Activated CD8-positive, alpha-beta T cell treated with anti-CD3 and anti-CD28 coated beads for 36 hours (primary cell): ENCODE measurements around the gene MNT. TPM values are rescaled to one million over a fixed set of nuclear protein-coding genes. Genes with fewer than 3 reads are reported as not detected.

ENCODE experiments used
- ATAC-seq: fragments of 200-7000 bp; cut with Tn5 transposase; one replicate; pipeline ENCODE4 v1.10.0; 2021; ENCODE audit warnings: mild to moderate bottlenecking, moderate library complexity
- CTCF ChIA-PET: fragments of 350-600 bp; sonication (Branson Sonifier 250); formaldehyde crosslinking; loops from one replicate; lab custom pipeline; 2021; ENCODE audit warnings: antibody characterized with exemption; lab: Charles Lee
- POLR2A ChIA-PET: fragments of 350-600 bp; sonication (Branson Sonifier 250); formaldehyde crosslinking; loops from one replicate; lab custom pipeline; 2021; ENCODE audit warnings: antibody characterized with exemption; lab: Charles Lee
- DNase-seq: peaks from one replicate; pipeline ENCODE4 v3.0.0-alpha.2; 2020
- H3K27ac Mint-ChIP-seq: one replicate; pipeline ENCODE4 v1.8.0; 2021; ENCODE audit warnings: mild to moderate bottlenecking, mixed read lengths
- H3K27me3 Mint-ChIP-seq: one replicate; pipeline ENCODE4 v1.8.0; 2021; ENCODE audit warnings: mixed read lengths
- H3K36me3 Mint-ChIP-seq: one replicate; pipeline ENCODE4 v1.8.0; 2021; ENCODE audit warnings: low read depth, mixed read lengths
- H3K4me1 Mint-ChIP-seq: one replicate; pipeline ENCODE4 v1.8.0; 2021; ENCODE audit warnings: low read depth, mixed read lengths
- H3K4me3 Mint-ChIP-seq: one replicate; pipeline ENCODE4 v1.8.0; 2021; ENCODE audit warnings: mild to moderate bottlenecking, moderate library complexity, mixed read lengths
- H3K9me3 Mint-ChIP-seq: one replicate; pipeline ENCODE4 v1.8.0; 2021; ENCODE audit warnings: mixed read lengths
- intact Hi-C: fragments of 100-400 bp; cut with micrococcal nuclease; formaldehyde crosslinking; loops from one replicate; pipeline ENCODE4 v1.10.0; 2022
- total RNA-seq, 2 experiments: library from RNA; stranded (reverse); gene quantifications; one replicate each; pipeline ENCODE4 v1.2.3, GENCODE V29; 2021
- TF ChIP-seq, protein P1 (sequence below): fragments of 200-600 bp; IDR thresholded peaks from one replicate; pipeline ENCODE4 v1.8.0; 2022; ENCODE audit warnings: antibody characterized with exemption, mild to moderate bottlenecking

MNT gene
- total RNA-seq, 2 experiments from 2014 or later: 21.6 to 23.1 TPM

DNA sequence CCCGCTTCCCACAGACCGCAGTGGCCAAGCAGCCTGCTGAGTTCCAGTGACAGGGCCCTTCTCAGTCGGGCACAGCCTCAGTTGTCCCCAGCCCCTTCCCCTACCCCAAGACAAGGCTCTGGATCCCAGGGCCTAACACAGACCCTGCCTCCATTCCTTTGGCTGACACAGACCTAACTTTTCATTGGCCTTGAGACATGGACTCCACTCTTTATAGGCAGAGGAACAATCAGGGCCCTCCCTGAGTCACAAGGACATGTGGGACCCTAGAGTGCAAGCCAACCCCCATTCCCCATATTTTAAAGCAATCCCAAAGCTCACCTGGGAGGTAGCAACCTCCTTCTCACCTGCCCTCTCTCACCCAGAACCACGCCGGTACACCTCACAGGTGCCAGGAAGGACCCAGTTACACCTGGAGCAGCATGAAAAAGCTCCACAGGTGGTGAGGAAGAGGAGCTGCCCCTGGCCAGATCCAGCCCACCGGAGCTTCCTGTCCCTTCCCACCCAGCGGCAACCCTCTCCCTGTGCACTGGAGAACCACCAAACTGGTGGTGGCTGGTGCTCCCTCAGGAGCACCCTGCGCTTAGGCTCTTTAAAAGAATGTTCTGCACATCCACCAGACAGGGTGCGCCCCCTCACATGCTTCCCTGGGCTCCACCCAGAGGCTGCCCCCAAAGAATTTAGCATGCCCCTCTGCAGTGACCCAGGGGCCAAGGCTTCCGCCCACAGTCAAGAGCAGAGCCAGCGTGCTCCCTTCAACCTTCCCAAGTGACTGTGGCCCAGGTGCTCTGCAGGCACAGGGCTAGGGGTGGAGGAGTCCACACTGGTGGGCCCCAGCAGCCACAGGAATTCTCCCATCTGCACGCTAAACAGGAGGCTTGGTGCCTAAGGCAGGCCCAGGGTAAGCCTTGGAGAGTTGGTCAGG lies 3.4 kb downstream of the MNT start:
- CTCF ChIA-PET: interaction anchor here (1.5 to 3.1 kb wide), 2 partner anchors 15 to 19 kb away, joined by 8 to 15 read pairs; no protein-coding TSS in a partner anchor
- no peaks in the 10 kb centered on the region for H3K36me3 Mint-ChIP-seq
- POLR2A ChIA-PET: interaction anchor here (1.2 kb wide), 1 partner anchor 19 kb away, joined by 3 read pairs; no protein-coding TSS in a partner anchor
- intact Hi-C loops: no loop called here
- peak overlapping the region; percentile 97 for H3K27ac Mint-ChIP-seq
- peaks cover 44% of the 10 kb centered on the region for H3K4me1 Mint-ChIP-seq
- no peaks in the 10 kb centered on the region for H3K27me3 Mint-ChIP-seq
- no peaks in the 10 kb centered on the region for H3K9me3 Mint-ChIP-seq
- TF ChIP-seq, protein P1, sequence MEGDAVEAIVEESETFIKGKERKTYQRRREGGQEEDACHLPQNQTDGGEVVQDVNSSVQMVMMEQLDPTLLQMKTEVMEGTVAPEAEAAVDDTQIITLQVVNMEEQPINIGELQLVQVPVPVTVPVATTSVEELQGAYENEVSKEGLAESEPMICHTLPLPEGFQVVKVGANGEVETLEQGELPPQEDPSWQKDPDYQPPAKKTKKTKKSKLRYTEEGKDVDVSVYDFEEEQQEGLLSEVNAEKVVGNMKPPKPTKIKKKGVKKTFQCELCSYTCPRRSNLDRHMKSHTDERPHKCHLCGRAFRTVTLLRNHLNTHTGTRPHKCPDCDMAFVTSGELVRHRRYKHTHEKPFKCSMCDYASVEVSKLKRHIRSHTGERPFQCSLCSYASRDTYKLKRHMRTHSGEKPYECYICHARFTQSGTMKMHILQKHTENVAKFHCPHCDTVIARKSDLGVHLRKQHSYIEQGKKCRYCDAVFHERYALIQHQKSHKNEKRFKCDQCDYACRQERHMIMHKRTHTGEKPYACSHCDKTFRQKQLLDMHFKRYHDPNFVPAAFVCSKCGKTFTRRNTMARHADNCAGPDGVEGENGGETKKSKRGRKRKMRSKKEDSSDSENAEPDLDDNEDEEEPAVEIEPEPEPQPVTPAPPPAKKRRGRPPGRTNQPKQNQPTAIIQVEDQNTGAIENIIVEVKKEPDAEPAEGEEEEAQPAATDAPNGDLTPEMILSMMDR: no peak
- no peak for DNase-seq
- no peak for ATAC-seq
- peak overlapping the region; percentile 97 for H3K4me3 Mint-ChIP-seq

- Mint-ChIP-seq H3K27ac (peak overlapping the region; percentile 73), H3K4me1 (peaks cover 47% of the 10 kb centered on the region), H3K4me3 (peak overlapping the region; percentile 97), H3K27me3 (no peaks in the 10 kb centered on the region), H3K36me3 (peaks cover 6% of the 10 kb centered on the region), H3K9me3 (no peaks in the 10 kb centered on the region)
- TF ChIP-seq, protein P1: no peak
- CTCF ChIA-PET: interaction anchor here (1.7 kb wide), 1 partner anchor 14 kb away, joined by 11 read pairs; no protein-coding TSS in a partner anchor
- intact Hi-C loops: no loop called here
- ATAC-seq (peak; percentile 1), DNase-seq (peak; percentile 76)
- POLR2A ChIA-PET: no interaction called here
Measured at GRCh38 chr17:2396568-2397246, 4.2 kb downstream of the MNT start.

DNA sequence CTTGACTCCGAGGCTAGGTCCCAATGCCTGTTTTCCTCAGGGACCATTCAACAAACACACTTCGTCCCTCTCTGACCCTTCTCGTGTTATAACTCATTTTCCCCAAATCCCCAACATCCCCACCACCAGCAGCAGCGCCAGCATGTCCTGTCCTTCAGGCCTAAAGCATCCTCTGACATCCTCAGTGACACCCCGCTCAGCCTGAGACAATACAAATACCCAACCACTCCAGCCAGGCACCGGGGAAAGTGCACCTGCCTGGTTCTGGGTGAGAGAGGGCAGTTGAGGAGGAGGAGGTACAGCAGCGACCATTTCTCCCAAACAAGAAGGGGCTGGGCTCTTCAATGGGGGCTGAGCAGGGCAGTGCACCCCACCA lies 4.7 kb downstream of the MNT start:
- TF ChIP-seq, protein P1: no peak
- Mint-ChIP-seq H3K36me3 (peaks cover 7% of the 10 kb centered on the region), H3K27me3 (no peaks in the 10 kb centered on the region), H3K27ac (peak overlapping the region; percentile 47), H3K4me3 (peak overlapping the region; percentile 97), H3K4me1 (peaks cover 51% of the 10 kb centered on the region), H3K9me3 (no peaks in the 10 kb centered on the region)
- no peak for ATAC-seq
- ChIA-PET POLR2A (no interaction called here), CTCF (interaction anchor here (1.7 kb wide), 1 partner anchor 14 kb away, joined by 11 read pairs; no protein-coding TSS in a partner anchor)
- intact Hi-C loops: no loop called here
- no peak for DNase-seq

DNA sequence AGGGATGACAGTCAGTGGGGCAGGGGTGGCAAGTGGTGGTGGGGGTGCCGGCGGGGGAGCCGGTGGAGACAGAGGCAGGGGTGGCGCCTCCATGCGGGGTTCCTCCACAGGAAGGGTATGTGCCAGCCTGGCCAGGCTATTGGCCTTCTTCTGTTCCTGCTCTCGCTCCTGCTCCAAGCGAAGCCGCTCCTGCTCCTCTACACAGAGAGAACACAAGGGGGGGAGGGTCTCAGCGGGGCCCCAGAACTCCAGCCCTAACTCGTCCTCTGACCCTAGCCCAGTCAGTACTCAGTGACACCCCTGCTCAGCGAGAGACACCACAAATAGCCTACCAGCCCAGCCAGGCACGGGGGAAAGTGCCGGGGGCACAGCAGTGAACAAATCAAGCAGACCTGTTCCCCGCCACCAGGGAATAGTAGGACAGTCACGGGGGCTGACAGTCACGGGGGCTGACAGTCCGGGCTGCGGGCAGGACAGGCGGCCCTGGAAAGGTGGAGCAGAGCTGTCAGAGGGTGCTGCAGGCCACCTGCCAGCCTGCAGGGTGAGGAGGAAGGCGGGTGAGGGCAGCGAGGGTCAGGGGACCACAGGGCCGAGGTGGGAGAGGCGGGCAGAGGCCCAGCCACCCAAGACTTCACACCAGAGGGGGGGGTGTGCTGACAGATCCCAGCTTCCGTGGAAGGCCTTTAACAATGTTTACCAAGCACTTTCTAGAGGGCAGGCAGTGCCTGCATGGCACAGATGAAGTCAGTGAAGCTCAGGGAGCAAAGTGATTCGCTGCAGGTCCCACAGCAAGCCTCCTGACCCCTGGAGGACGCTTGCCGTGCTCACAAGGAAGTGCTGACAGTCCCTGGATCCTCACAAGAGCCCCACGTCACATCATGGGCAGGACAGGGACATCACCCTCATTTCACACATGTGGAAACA lies 5.3 kb downstream of the MNT start:
- CTCF ChIA-PET: interaction anchor here (1.7 kb wide), 1 partner anchor 13 kb away, joined by 11 read pairs; no protein-coding TSS in a partner anchor
- Mint-ChIP-seq H3K27ac (peak overlapping the region; percentile 47), H3K36me3 (peaks cover 8% of the 10 kb centered on the region), H3K4me3 (peak overlapping the region; percentile 97), H3K4me1 (peaks cover 56% of the 10 kb centered on the region), H3K27me3 (no peaks in the 10 kb centered on the region), H3K9me3 (no peaks in the 10 kb centered on the region)
- POLR2A ChIA-PET: no interaction called here
- ATAC-seq (no peak), DNase-seq (no peak)
- TF ChIP-seq, protein P1: no peak
- intact Hi-C loops: no loop called here
